ENCODE results near the gene ALPL.
"Not testable (repeated sequence)": the region's sequence is repeated elsewhere in the genome, so short reads cannot be mapped to it uniquely, and the experiment has no call there.

Gene ALPL

GRCh38 chr1:21517161-21517589, 8.0 kb downstream of the ALPL start:
- H3K4me3 ChIP-seq (replicated peaks; ENCODE audit: low read depth, low read length): no peak overlapping the region
- TF ChIP-seq CTCF (IDR thresholded peaks at IDR 0.05; ENCODE audit: low read depth, low read length, missing control alignments): no peak
- DNase-seq (ENCODE audit: extremely low read depth, low read depth): no peak

- H3K4me3 ChIP-seq (replicated peaks; ENCODE audit: low read depth, low read length): no peak overlapping the region
- TF ChIP-seq CTCF (IDR thresholded peaks at IDR 0.05; ENCODE audit: low read depth, low read length, missing control alignments): no peak
- DNase-seq (ENCODE audit: extremely low read depth, low read depth): no peak
Measured at GRCh38 chr1:21517660-21518480, 8.6 kb downstream of the ALPL start.

- no peak for TF ChIP-seq CTCF (IDR thresholded peaks at IDR 0.05; ENCODE audit: low read depth, low read length, missing control alignments)
- DNase-seq (ENCODE audit: extremely low read depth, low read depth): no peak
- no peak overlapping the region for H3K4me3 ChIP-seq (replicated peaks; ENCODE audit: low read depth, low read length)
Measured at GRCh38 chr1:21518774-21519455, 9.7 kb downstream of the ALPL start.

- not testable (repeated sequence) for DNase-seq (ENCODE audit: extremely low read depth, low read depth); H3K4me3 ChIP-seq (replicated peaks; ENCODE audit: low read depth, low read length)
Measured at GRCh38 chr1:21519486-21520070, 10.4 kb downstream of the ALPL start.

- no peak overlapping the region for H3K4me3 ChIP-seq (replicated peaks; ENCODE audit: low read depth, low read length)
- no peak for TF ChIP-seq CTCF (IDR thresholded peaks at IDR 0.05; ENCODE audit: low read depth, low read length, missing control alignments)
- DNase-seq (ENCODE audit: extremely low read depth, low read depth): peak; percentile 39
Measured at GRCh38 chr1:21520899-21521716, 11.9 kb downstream of the ALPL start.

- DNase-seq (ENCODE audit: extremely low read depth, low read depth): no peak
- no peak for TF ChIP-seq CTCF (IDR thresholded peaks at IDR 0.05; ENCODE audit: low read depth, low read length, missing control alignments)
- no peak overlapping the region for H3K4me3 ChIP-seq (replicated peaks; ENCODE audit: low read depth, low read length)
Measured at GRCh38 chr1:21521717-21522060, 12.5 kb downstream of the ALPL start.
